Measurements from ENCODE around the gene ZNF648.

DNA sequence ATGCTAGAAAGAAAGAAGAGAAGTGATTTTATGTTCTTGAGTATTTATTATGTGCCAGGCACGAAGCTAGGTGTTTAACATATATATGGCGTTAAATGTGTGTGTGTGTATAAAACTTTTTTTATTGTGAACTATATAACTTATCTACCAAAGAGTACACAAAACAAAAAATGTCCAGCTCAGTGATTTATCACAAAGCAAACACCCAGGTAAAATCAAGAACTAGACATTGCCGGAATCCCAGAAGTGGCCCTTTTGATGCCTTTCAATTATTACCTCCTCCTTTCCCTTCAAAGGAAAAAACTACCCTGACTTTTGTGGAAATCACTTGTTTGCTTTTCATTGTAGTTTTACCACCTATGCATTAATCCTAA is 40.5 kb upstream of the ZNF648 start:
- TF ChIP-seq, protein P1, sequence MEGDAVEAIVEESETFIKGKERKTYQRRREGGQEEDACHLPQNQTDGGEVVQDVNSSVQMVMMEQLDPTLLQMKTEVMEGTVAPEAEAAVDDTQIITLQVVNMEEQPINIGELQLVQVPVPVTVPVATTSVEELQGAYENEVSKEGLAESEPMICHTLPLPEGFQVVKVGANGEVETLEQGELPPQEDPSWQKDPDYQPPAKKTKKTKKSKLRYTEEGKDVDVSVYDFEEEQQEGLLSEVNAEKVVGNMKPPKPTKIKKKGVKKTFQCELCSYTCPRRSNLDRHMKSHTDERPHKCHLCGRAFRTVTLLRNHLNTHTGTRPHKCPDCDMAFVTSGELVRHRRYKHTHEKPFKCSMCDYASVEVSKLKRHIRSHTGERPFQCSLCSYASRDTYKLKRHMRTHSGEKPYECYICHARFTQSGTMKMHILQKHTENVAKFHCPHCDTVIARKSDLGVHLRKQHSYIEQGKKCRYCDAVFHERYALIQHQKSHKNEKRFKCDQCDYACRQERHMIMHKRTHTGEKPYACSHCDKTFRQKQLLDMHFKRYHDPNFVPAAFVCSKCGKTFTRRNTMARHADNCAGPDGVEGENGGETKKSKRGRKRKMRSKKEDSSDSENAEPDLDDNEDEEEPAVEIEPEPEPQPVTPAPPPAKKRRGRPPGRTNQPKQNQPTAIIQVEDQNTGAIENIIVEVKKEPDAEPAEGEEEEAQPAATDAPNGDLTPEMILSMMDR (IDR thresholded peaks at IDR 0.05; ENCODE audit: low read depth, low read length), result no peak
- no peak for TF ChIP-seq POLR2A (IDR thresholded peaks at IDR 0.05; ENCODE audit: extremely low read depth, insufficient read length)

Measured in NB4 (cell line).